WTC11 (cell line): ENCODE results near the gene THBD.

ENCODE experiments used
- CTCF ChIP-seq: fragments of 200-600 bp; IDR thresholded peaks from 2 replicates; pipeline ENCODE4 v1.8.0; 2022; ENCODE audit warnings: antibody characterized with exemption
- ESRRA ChIP-seq: sonication (generic); formaldehyde crosslinking; IDR thresholded peaks from 2 replicates; pipeline ENCODE4 v1.8.1; 2022; ENCODE audit warnings: mild to moderate bottlenecking, missing genetic modification reagents, borderline replicate concordance
- HMGA2 ChIP-seq: fragments of 250-450 bp; sonication (Bioruptor Pico); IDR thresholded peaks from 2 replicates; pipeline ENCODE4 v1.4.0; 2021; ENCODE audit warnings: mild to moderate bottlenecking, moderate library complexity
- HMGXB4 ChIP-seq: sonication (generic); formaldehyde crosslinking; IDR thresholded peaks from 2 replicates; pipeline ENCODE4 v1.8.1; 2023; ENCODE audit warnings: mild to moderate bottlenecking, moderate library complexity, missing genetic modification reagents
- RELA ChIP-seq: sonication (generic); formaldehyde crosslinking; IDR thresholded peaks from 2 replicates; pipeline ENCODE4 v1.8.1; 2022; ENCODE audit warnings: missing genetic modification reagents, mild to moderate bottlenecking, borderline replicate concordance
- SMAD3 ChIP-seq: sonication (generic); formaldehyde crosslinking; IDR thresholded peaks from 2 replicates; pipeline ENCODE4 v1.8.0; 2022; ENCODE audit warnings: missing genetic modification reagents, mild to moderate bottlenecking, borderline replicate concordance
- SP1 ChIP-seq: sonication (generic); formaldehyde crosslinking; conservative IDR thresholded peaks from 2 replicates; pipeline ENCODE4 v1.8.1; 2022; ENCODE audit warnings: missing genetic modification reagents
- TP53 ChIP-seq: sonication (generic); formaldehyde crosslinking; IDR thresholded peaks from 2 replicates; pipeline ENCODE4 v1.8.1; 2023; ENCODE audit warnings: mild to moderate bottlenecking, missing genetic modification reagents

- TF ChIP-seq CTCF (no peak), HMGXB4 (CRISPR knock-in tag) (no peak), RELA (CRISPR knock-in tag) (no peak), ESRRA (CRISPR knock-in tag) (no peak), SMAD3 (CRISPR knock-in tag) (no peak), TP53 (CRISPR knock-in tag) (no peak), HMGA2 (CRISPR knock-in tag) (no peak), SP1 (CRISPR knock-in tag) (no peak)
These were observed 10.2 kb downstream of the THBD start for GRCh38 chr20:23039136-23039875.
